HEK293T (cell line): ENCODE results near the gene CD2AP.

Experiments used
- CTCF ChIA-PET: fragments of 350-600 bp; formaldehyde crosslinking; extraction: SDS; loops from one replicate; lab custom pipeline; 2021; ENCODE audit warnings: antibody characterized with exemption, inconsistent platforms; lab: Yijun Ruan, JAX
- POLR2A ChIA-PET: fragments of 350-600 bp; formaldehyde crosslinking; extraction: SDS; loops from one replicate; lab custom pipeline; 2020; ENCODE audit warnings: antibody characterized with exemption, inconsistent platforms; lab: Yijun Ruan, JAX
- DNase-seq: peaks from one replicate; pipeline ENCODE4 v3.0.0; 2012; ENCODE audit warnings: mixed read lengths; ENCODE audit errors: extremely low spot score
- ARNT ChIP-seq: fragments of 450-650 bp; IDR thresholded peaks from 2 replicates; pipeline ENCODE4 v1.6.1; 2017; ENCODE audit warnings: mild to moderate bottlenecking
- BHLHE40 ChIP-seq: fragments of 450-650 bp; IDR thresholded peaks from 2 replicates; pipeline ENCODE4 v1.6.1; 2016; ENCODE audit warnings: mild to moderate bottlenecking, moderate library complexity, borderline replicate concordance
- CTBP1 ChIP-seq: fragments of 450-650 bp; IDR thresholded peaks from 2 replicates; pipeline ENCODE4 v1.6.1; 2016; ENCODE audit warnings: borderline replicate concordance
- ELF4 ChIP-seq: fragments of 450-650 bp; IDR thresholded peaks from 2 replicates; pipeline ENCODE4 v1.6.1; 2017; ENCODE audit warnings: antibody characterized with exemption
- FOXA1 ChIP-seq: fragments of 450-650 bp; IDR thresholded peaks from 2 replicates; pipeline ENCODE4 v1.6.1; 2016; ENCODE audit warnings: mild to moderate bottlenecking
- FOXK2 ChIP-seq: fragments of 450-650 bp; IDR thresholded peaks from 2 replicates; pipeline ENCODE4 v1.6.1; 2016; ENCODE audit warnings: mild to moderate bottlenecking
- FOXM1 ChIP-seq: fragments of 450-650 bp; IDR thresholded peaks from 2 replicates; pipeline ENCODE4 v1.6.1; 2017; ENCODE audit warnings: mild to moderate bottlenecking, borderline replicate concordance
- HDGF ChIP-seq: fragments of 450-650 bp; IDR thresholded peaks from 2 replicates; pipeline ENCODE4 v1.6.1; 2017; ENCODE audit warnings: antibody characterized with exemption, borderline replicate concordance
- L3MBTL2 ChIP-seq: fragments of 450-650 bp; conservative IDR thresholded peaks from 2 replicates; pipeline ENCODE4 v1.6.1; 2016; ENCODE audit warnings: mild to moderate bottlenecking
- LEF1 ChIP-seq: fragments of 450-650 bp; IDR thresholded peaks from 2 replicates; pipeline ENCODE4 v1.6.1; 2017; ENCODE audit warnings: mild to moderate bottlenecking, borderline replicate concordance
- NFRKB ChIP-seq: fragments of 450-650 bp; IDR thresholded peaks from 2 replicates; pipeline ENCODE4 v1.6.1; 2016; ENCODE audit warnings: mild to moderate bottlenecking, moderate library complexity
- SP1 ChIP-seq: fragments of 450-650 bp; IDR thresholded peaks from 2 replicates; pipeline ENCODE4 v1.6.1; 2017
- SUZ12 ChIP-seq: fragments of 450-650 bp; IDR thresholded peaks from 2 replicates; pipeline ENCODE4 v1.6.1; 2016; ENCODE audit warnings: mild to moderate bottlenecking
- TARDBP ChIP-seq: fragments of 450-650 bp; IDR thresholded peaks from 2 replicates; pipeline ENCODE4 v1.6.1; 2016
- ZNF384 ChIP-seq: fragments of 450-650 bp; IDR thresholded peaks from 2 replicates; pipeline ENCODE4 v1.6.1; 2016
- TF ChIP-seq, protein P1 (sequence below): fragments of 450-650 bp; IDR thresholded peaks from 2 replicates; pipeline ENCODE4 v1.6.1; 2016

Gene CD2AP

DNA sequence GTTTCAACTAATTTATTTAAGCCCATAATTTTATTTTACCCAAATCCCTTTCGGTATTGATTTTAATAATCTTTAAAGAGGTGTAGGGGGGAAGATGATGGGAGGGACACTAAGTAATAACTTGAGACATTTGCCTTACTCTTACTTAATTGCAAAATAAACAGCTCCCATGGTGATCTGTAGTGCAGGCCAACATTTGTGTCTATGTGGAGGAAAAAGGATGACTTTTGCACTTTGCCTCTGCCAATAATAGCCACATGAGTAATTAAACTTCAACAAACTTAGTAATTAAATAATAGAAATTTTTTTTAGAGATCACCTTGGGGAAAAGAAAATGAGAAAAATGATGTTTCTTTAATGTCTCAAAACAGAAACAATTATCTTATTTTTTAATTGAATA lies 29.9 kb upstream of the CD2AP start:
- ChIA-PET CTCF (no interaction called here), POLR2A (no interaction called here)
- no peak for DNase-seq
- TF ChIP-seq, protein P1, sequence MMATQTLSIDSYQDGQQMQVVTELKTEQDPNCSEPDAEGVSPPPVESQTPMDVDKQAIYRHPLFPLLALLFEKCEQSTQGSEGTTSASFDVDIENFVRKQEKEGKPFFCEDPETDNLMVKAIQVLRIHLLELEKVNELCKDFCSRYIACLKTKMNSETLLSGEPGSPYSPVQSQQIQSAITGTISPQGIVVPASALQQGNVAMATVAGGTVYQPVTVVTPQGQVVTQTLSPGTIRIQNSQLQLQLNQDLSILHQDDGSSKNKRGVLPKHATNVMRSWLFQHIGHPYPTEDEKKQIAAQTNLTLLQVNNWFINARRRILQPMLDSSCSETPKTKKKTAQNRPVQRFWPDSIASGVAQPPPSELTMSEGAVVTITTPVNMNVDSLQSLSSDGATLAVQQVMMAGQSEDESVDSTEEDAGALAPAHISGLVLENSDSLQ: no peak
- no peak for TF ChIP-seq ZNF384
- TF ChIP-seq FOXM1: no peak
- TF ChIP-seq TARDBP: no peak
- TF ChIP-seq SUZ12: no peak
- TF ChIP-seq SP1: no peak
- TF ChIP-seq NFRKB: no peak
- no peak for TF ChIP-seq FOXA1
- no peak for TF ChIP-seq FOXK2
- no peak for TF ChIP-seq ARNT
- no peak for TF ChIP-seq LEF1
- TF ChIP-seq HDGF: no peak
- TF ChIP-seq ELF4: no peak
- TF ChIP-seq L3MBTL2: no peak
- TF ChIP-seq CTBP1: no peak

DNA sequence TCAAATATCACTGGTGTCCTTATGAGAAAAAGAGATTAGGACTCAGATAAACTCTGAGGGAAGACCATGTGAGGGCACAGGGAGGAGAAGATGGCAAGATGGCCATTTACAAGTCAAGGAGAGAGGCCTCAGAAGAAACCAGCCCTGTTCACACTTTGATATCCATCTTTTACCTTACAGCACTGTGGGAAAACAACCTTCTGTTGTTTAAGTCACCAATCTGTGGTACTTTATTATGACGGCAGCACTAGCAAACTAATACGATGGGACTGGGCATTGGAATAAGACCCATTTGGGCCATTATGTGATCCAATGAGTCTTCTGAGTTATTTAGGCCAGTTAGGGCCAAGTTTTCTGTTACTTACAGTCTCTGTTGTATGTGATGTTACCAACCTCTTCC lies 26.4 kb upstream of the CD2AP start:
- DNase-seq: no peak
- ChIA-PET CTCF (no interaction called here), POLR2A (no interaction called here)
- TF ChIP-seq SP1 (no peak), LEF1 (no peak), HDGF (no peak), BHLHE40 (no peak), NFRKB (no peak), TARDBP (no peak), FOXM1 (no peak), CTBP1 (no peak), L3MBTL2 (no peak), ZNF384 (no peak), SUZ12 (no peak), FOXA1 (no peak), FOXK2 (no peak), ARNT (no peak), ELF4 (no peak)
- TF ChIP-seq, protein P1: no peak

DNA sequence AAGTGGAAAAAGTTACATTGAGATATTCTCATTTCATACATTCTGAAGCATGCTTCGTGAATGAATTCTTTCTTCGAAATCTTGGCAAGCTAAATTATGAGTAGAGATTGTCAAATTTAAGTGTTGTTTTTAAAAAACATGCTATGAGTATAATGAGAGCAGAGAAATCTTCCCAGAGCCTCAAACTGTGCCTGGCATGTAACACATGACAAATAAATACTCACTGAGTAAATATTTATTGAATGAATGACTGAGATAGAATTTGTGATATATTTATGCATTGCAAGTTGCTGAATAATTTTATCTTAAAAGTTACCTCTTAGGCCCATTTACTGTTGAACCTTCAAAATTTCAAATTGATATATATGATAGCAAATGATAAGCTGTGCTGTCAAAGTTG lies 24.7 kb upstream of the CD2AP start:
- TF ChIP-seq FOXK2 (no peak), NFRKB (no peak), CTBP1 (no peak), SUZ12 (no peak)
- no peak for DNase-seq
- CTCF ChIA-PET: no interaction called here
- POLR2A ChIA-PET: interaction anchor here (1.0 kb wide), 1 partner anchor 25 kb away, joined by 3 read pairs; the partner anchor contains the start of gene CD2AP

DNA sequence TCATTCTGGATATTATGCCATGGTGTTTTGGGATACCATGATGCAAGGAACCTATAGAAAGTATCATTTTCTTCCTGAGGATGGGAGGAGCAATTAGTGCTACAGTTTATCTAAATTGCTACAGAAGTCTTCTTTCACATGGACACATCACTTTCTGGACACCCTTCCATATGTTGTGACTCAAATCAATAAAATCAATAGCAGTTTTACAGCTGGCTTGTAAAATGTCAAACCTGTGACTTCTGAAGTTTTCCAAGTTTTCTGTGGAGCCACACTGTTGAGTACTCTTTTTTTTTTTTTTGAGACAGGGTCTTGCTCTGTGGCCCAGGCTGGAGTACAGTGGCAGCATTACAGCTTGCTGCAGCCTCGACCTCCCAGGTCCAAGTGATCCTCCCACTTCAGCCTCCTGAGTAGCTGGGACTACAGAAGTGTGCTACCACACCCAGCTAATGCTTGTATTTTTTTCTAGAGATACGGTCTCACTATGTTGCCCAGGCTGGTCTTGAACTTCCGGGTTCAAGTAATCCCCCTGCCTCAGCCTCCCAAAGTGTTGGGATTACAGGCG lies 24.1 kb upstream of the CD2AP start:
- ChIA-PET CTCF (no interaction called here), POLR2A (no interaction called here)
- DNase-seq: no peak
- TF ChIP-seq NFRKB (no peak), FOXM1 (no peak), FOXA1 (no peak), SUZ12 (no peak), ZNF384 (no peak), L3MBTL2 (no peak), CTBP1 (no peak), ARNT (no peak), FOXK2 (no peak), ELF4 (no peak), LEF1 (no peak), HDGF (no peak)
- TF ChIP-seq, protein P1: no peak

DNA sequence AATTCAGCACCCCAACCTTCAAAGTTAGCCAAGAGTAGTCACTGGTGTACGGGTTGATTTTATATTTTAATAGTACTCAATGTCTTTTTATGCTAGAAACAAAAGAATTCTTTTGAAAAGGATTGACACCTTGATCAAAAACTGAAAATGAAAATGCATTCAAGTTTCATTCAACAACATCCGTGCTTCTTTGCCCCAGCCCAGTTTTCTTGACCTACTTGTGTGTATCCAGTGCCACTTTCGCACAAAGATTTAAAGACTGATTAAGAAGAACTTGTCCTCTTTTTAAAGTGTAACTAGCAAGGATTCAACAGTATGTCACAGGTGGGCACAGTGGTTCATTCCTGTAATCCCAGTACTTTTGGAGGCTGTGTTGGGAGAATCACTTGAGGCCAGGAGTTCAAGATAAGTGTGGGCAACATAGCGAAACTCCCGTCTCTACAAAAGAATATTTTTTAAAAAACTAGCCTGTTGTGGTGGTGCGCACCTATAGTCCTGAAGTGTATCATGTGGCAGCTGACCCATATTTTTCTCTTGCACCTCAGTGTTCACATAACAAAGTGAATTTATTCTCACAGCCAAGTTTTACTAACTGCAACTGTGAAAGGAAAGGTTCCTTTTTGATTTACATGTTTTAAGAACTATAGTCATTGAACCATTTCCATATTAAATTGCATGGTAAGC lies 22.7 kb upstream of the CD2AP start:
- no peak for DNase-seq
- POLR2A ChIA-PET: no interaction called here
- no peak for TF ChIP-seq CTBP1
- CTCF ChIA-PET: no interaction called here

DNA sequence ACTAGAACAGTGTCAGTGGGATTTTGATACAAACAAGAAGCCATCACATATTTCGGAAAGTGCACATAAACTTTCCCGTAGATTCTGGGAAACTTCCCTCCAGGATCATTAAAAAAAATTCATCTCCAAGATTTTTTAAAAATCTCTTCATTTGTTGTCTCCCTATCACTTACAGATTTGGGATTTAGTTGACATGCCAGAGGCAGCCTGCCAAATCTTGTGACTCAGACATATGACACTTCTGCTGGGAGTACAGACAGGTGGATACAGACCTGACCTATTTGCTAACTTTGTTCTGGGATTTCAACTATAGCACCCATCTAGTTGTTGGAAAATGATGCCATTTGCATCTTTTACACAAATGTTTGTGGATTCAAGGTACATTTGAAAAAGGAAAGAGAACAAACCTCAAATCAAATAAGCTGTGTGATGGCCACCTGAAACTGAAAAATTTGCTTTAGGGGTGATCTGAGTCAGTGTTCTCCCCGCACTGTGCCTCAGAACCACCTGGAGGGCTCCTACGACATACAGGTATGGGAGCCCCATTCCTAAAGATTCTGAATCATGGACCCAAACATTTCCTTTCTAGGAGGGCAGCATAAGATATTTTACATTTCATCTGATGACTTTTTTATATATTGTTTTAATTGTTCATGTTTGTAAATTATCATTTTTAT lies 21.9 kb upstream of the CD2AP start:
- no peak for TF ChIP-seq NFRKB
- no peak for TF ChIP-seq FOXK2
- TF ChIP-seq ZNF384: no peak
- no peak for TF ChIP-seq ELF4
- TF ChIP-seq FOXA1: no peak
- TF ChIP-seq ARNT: no peak
- no peak for TF ChIP-seq LEF1
- no peak for DNase-seq
- CTCF ChIA-PET: no interaction called here
- POLR2A ChIA-PET: interaction anchor here (3.1 kb wide), 1 partner anchor 22 kb away, joined by 12 read pairs; the partner anchor contains the start of gene CD2AP
